GM21367 (cell line): ENCODE data around the gene SNCA.

Experiments
- ATAC-seq: cut with Tn5 transposase; IDR thresholded peaks from one replicate; pipeline ENCODE4 v1.9.1; 2021; ENCODE audit not compliant: unreplicated experiment

The SNCA gene

DNA sequence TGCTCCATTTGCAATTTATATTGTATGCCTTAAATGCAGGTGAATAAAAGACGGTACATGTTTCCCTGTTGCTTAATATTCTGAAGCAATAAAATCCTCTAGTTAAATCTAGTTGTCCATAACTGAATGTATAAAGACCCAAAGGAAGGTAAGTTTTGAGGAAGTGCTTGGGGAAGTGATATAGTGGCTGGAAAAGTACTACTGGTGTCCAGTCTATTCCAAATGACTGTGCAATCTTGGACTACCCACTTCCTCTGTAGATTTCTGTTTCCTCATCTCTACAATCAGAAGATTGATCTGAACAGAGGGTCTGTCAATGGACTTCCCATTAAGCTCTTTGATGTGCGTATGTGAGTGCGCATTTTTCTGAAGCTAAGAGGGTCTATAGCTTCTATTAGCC is 17.0 kb downstream of the SNCA start:
- no peak for ATAC-seq

DNA sequence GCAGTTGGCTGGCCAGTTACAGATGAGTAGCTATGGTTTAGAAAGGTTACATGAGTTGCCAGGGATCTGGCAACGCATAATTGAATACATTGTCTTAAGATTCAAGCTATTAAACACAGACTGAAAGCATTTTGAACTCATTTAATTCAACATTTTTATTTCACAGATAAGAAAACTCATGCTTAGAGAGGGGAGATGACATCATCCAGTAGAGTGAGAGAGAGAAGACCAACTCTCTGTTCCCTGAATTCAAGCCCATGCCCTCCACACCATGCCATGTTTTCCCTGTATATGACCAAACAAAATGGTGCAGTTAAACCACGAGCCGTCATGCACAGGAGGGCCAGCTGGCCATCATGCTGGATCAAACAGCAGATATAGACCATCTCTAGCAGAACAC is 22.6 kb downstream of the SNCA start:
- ATAC-seq: no peak

DNA sequence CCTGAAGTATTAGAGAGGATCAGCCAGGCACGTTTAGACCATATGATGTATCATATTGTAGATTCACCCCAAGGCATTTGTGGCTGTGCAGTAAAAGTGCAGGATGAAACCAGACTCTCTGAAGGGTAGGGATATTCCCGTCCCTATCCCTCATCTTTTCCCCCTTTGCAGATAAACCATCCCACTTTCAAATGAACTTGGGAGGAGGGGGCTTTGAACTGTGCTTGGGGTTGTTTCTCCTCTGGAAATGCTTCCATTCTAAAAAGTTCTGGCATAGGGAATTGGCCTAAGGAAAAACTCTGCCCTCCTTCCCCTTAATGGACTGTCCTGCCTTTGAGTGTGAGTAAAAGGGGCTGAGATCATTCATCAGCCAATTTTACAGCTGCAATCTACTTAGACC is 23.8 kb downstream of the SNCA start:
- no peak for ATAC-seq

DNA sequence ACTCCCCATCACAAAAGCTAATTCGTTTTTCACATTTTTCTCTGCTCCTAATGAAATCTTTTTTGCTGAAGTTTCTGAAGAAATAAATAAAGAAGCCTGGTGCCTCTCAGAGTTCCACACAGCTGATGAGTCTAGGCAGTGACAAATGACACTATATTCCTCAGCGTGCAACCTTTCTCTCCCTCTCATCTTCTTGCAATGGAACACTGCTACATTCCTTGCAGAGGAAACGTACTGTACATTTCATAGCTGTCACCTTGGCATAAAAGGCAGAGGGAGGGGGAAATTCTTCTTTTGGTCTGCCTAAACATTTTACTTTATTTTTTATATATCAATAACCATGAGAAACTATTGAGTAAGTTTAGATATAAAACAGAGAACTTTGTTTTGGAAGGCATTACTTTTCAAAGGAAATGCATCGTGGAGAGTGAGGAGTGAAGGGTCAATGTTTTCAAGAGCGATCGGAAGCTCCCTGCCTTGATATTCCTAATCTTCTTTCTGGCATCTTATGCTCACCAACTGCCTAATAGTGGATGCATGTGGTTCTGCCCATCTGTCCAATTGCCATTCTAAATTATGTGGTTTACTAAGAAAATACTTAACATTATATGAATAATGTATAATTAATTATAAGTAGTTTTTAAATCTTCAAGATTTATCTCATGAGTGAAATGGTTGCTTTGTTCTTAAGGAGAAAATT is 29.4 kb downstream of the SNCA start:
- ATAC-seq: no peak

GRCh38 chr4:89805297-89805696 is 31.7 kb downstream of the SNCA start:
- no peak for ATAC-seq

- no peak for ATAC-seq
Observed at GRCh38 chr4:89803915-89804314, 33.0 kb downstream of the SNCA start.

DNA sequence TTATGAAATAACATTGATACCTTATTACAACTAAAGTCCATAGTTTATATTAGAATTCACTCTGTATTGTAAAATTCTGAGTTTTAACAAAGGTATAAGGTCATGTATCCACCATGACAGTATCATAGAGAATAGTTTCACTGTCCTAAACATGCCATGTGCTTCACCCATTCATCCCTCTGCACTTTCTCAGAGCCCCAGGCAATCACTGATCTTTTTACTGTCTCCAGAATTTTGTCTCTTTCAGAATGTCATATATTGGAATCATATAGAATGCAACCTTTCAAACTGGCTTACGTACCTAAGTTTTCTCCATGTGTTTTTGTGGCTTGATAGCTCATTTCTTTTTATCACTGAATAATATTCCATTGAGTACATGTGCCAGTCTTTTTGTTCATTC is 33.9 kb downstream of the SNCA start:
- ATAC-seq: no peak

DNA sequence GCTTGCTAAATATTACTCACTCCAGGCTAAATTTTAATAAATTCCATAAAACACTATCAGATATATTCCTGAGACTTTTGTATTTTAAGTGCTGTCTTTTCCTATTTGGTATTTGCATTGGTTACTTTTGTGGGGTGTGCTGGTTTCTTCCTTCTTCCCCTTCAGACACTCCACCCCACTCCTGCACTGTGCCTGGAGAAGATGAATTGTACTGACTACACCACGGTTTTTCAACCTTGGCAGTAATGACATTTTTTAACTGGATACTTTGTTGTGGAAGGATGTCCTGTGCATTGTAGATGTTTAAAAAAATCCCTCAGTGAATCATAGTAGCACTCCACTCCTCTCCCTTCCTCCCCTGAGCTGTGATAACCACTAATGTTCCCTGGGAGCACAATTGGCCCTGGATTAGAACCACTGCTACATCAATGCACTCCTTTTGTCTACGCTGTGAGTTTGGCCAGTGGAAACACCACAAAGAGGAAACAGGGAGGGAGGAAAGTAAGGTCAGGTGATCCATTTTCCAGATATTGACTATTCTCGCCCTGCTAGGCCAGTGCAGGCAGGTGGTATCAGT is 36.3 kb downstream of the SNCA start:
- ATAC-seq: no peak

DNA sequence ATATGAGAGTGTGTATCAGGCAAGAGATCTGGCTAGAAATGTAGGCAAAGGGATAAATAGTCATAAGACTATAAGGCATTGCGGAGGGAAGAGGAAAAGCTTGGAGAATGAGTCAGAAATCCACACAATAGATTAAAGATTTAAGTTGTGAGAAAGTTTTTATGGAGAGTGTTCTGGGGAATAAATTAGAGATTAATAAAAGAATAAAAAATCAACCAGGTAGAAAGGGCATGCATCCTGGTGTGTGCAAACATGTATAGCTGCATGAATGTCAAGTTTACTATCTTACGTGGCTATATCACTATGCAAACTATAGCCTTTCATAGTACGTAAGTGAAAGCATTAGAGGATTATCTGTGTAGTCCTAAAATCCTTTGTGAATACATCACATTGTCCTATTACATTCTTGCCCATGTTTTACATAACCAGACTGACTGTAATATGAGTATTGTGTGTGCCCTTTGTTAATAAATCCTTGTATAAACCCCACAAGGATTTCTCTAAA is 36.9 kb downstream of the SNCA start:
- no peak for ATAC-seq

GRCh38 chr4:89799071-89799470 is 37.9 kb downstream of the SNCA start:
- no peak for ATAC-seq

GRCh38 chr4:89797117-89797516 is 39.8 kb downstream of the SNCA start:
- no peak for ATAC-seq

GRCh38 chr4:89788206-89789072 is 48.5 kb downstream of the SNCA start:
- no peak for ATAC-seq

- no peak for ATAC-seq
Observed at GRCh38 chr4:89784686-89785231, 52.2 kb downstream of the SNCA start.

- no peak for ATAC-seq
Observed at GRCh38 chr4:89781321-89781720, 55.6 kb downstream of the SNCA start.

GRCh38 chr4:89773805-89774204 is 63.2 kb downstream of the SNCA start:
- no peak for ATAC-seq

DNA sequence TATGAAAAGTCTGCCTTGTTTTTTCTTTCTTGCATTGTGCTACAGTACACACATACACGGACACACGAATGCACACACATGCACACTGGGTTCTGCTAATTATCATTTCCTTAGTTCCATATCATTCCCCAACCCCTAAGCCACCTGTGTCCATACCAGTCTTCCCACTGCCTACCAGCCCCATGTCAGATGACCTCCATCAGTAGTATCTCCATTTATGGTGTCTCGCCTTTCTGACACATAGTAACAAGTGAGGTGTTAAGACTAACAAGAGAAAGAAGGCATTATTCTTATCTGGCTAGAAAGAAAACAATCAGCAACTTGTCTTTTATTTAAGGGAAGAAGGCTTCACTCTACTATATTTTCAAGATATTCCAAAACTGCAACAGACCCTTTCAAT is 67.1 kb downstream of the SNCA start:
- no peak for ATAC-seq

GRCh38 chr4:89767924-89768323 is 69.0 kb downstream of the SNCA start:
- no peak for ATAC-seq

DNA sequence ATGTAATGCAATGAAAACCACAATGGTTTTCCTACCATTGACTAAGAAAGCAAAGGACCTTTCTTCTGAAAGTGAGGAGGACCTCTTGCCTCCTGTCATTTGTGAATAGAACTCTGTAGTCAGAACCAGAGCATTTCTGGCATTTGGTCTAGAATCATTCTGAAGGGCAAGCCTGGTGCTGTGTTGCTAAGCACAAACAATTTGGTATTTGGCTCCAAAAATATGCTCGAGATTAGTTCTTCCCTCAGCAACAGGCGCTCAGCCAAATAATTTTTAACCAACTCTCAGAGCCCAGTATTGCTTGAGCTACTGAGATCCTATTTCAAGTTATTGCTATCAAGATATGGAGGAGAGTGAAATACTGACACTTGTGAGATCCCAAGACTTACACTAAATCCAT is 71.0 kb downstream of the SNCA start:
- ATAC-seq: no peak

DNA sequence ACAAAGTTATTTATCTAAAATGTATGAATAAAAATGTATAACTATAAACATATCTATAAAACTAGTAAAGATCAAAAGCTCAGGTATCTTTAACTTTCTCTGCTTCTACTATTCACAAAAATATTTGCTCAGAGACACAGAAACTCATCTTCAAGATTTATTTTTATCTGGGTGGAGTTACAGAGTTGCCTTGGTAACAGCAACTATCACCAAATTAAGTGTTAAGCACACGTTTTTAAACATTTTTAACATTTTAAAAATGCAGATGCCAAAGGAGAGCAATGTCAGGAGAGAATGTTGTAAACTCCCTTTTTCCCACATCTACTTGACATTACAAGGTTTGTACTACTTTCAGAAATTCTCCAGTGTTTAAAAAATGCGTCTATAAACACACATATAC is 71.4 kb downstream of the SNCA start:
- ATAC-seq: no peak

- no peak for ATAC-seq
Observed at GRCh38 chr4:89762311-89762710, 74.7 kb downstream of the SNCA start.

DNA sequence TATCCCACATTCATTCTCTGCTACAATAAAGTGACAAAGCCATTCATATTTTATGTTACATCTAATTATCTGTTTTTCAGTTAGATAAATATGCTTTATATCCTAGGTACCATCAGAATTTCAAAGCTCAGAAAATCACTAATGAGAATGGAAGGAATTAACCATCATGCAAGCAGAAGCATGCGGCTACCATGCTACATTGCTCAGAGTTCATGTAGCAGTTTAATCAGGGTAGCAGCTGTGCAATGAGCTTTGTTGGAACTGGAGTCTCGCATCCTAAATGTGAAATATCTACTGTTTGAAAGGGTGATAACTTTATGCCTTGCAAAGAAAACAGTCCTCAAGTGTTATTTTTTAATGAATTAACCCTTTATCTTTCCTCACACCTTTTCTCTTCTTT is 77.5 kb downstream of the SNCA start:
- ATAC-seq: no peak
